ENCODE results near the gene RUFY3. TPM values are rescaled to one million over a fixed set of nuclear protein-coding genes. Genes with fewer than 3 reads are reported as not detected.
"Not testable (repeated sequence)": the region's sequence is repeated elsewhere in the genome, so short reads cannot be mapped to it uniquely, and the experiment has no call there.

The RUFY3 gene
- total RNA-seq, 2 donors from 2014 or later: 75.1 to 91.2 TPM

- Histone ChIP-seq H3K27me3 (ENCODE audit: control insufficient read depth, insufficient read depth, low read length, poor library complexity, severe bottlenecking) (no peaks in the 10 kb centered on the region), H3K27ac (ENCODE audit: low read depth, low read length) (no peak overlapping the region), H3K9me3 (ENCODE audit: control insufficient read depth, low read length) (no peaks in the 10 kb centered on the region), H3K36me3 (ENCODE audit: control insufficient read depth, insufficient read depth, low read length) (no peaks in the 10 kb centered on the region), H3K9ac (ENCODE audit: extremely low read depth, low read length, poor library complexity, severe bottlenecking) (no peak overlapping the region), H3K4me3 (ENCODE audit: low read length) (no peak overlapping the region), H3K4me1 (ENCODE audit: control insufficient read depth, insufficient read depth, low read length) (no peaks in the 10 kb centered on the region)
- 80 to 95% methylated on average over 1 to 5 of the region's 5 CpGs for WGBS, 2 experiments (ENCODE audit: insufficient coverage in 1 of 2, insufficient read length in 1 of 2)
- peaks cover 5% of the 10 kb centered on the region for H3K4me1 Mint-ChIP-seq
- H3K27me3 Mint-ChIP-seq (ENCODE audit: insufficient read depth): no peaks in the 10 kb centered on the region
- TF ChIP-seq CTCF (conservative IDR thresholded peaks at IDR 0.05): no peak
- no peaks in the 10 kb centered on the region for H3K9me3 Mint-ChIP-seq
- no peaks in the 10 kb centered on the region for H3K36me3 Mint-ChIP-seq (ENCODE audit: low read depth)
- H3K27ac Mint-ChIP-seq: no peak overlapping the region
- no peak for DNase-seq
- H3K4me3 Mint-ChIP-seq: no peak overlapping the region
Observed at GRCh38 chr4:70700712-70701111, 21.1 kb upstream of the RUFY3 start.

- Histone ChIP-seq H3K27ac (ENCODE audit: low read depth, low read length) (no peak overlapping the region), H3K9me3 (ENCODE audit: control insufficient read depth, low read length) (no peaks in the 10 kb centered on the region), H3K9ac (ENCODE audit: extremely low read depth, low read length, poor library complexity, severe bottlenecking) (no peak overlapping the region), H3K27me3 (ENCODE audit: control insufficient read depth, insufficient read depth, low read length, poor library complexity, severe bottlenecking) (no peaks in the 10 kb centered on the region), H3K36me3 (ENCODE audit: control insufficient read depth, insufficient read depth, low read length) (no peaks in the 10 kb centered on the region), H3K4me3 (ENCODE audit: low read length) (no peak overlapping the region), H3K4me1 (ENCODE audit: control insufficient read depth, insufficient read depth, low read length) (no peaks in the 10 kb centered on the region)
- no peak overlapping the region for H3K27ac Mint-ChIP-seq
- no peak for TF ChIP-seq CTCF (conservative IDR thresholded peaks at IDR 0.05)
- no peaks in the 10 kb centered on the region for H3K9me3 Mint-ChIP-seq
- DNase-seq: no peak
- H3K4me3 Mint-ChIP-seq: no peak overlapping the region
- no peaks in the 10 kb centered on the region for H3K36me3 Mint-ChIP-seq (ENCODE audit: low read depth)
- peaks cover 10% of the 10 kb centered on the region for H3K4me1 Mint-ChIP-seq
- 85 to 100% methylated on average over 1 of the region's 1 CpG for WGBS, 2 experiments (ENCODE audit: insufficient coverage in 1 of 2, insufficient read length in 1 of 2)
- no peaks in the 10 kb centered on the region for H3K27me3 Mint-ChIP-seq (ENCODE audit: insufficient read depth)
Observed at GRCh38 chr4:70701271-70701670, 20.5 kb upstream of the RUFY3 start.

- peaks cover 14% of the 10 kb centered on the region for H3K4me1 Mint-ChIP-seq
- H3K9me3 Mint-ChIP-seq; H3K9ac ChIP-seq (ENCODE audit: extremely low read depth, low read length, poor library complexity, severe bottlenecking); H3K27me3 ChIP-seq (ENCODE audit: control insufficient read depth, insufficient read depth, low read length, poor library complexity, severe bottlenecking); H3K9me3 ChIP-seq (ENCODE audit: control insufficient read depth, low read length); H3K27me3 Mint-ChIP-seq (ENCODE audit: insufficient read depth); H3K36me3 Mint-ChIP-seq (ENCODE audit: low read depth); H3K36me3 ChIP-seq (ENCODE audit: control insufficient read depth, insufficient read depth, low read length); H3K27ac Mint-ChIP-seq; H3K4me1 ChIP-seq (ENCODE audit: control insufficient read depth, insufficient read depth, low read length); H3K4me3 Mint-ChIP-seq; H3K4me3 ChIP-seq (ENCODE audit: low read length); H3K27ac ChIP-seq (ENCODE audit: low read depth, low read length); DNase-seq: not testable (repeated sequence)
- 94% methylated on average over 2 of the region's 2 CpGs; no CpG with 5 or more reads in 1 of the 2 experiments for WGBS, 2 experiments (ENCODE audit: insufficient coverage in 1 of 2, insufficient read length in 1 of 2)
Observed at GRCh38 chr4:70702592-70702991, 19.2 kb upstream of the RUFY3 start.

GRCh38 chr4:70703619-70704214 lies 18.0 kb upstream of the RUFY3 start:
- H3K27ac ChIP-seq (ENCODE audit: low read depth, low read length): peak overlapping the region; percentile 79
- no peaks in the 10 kb centered on the region for H3K27me3 Mint-ChIP-seq (ENCODE audit: insufficient read depth)
- DNase-seq: no peak
- no peak for TF ChIP-seq CTCF (conservative IDR thresholded peaks at IDR 0.05)
- H3K27ac Mint-ChIP-seq: peak overlapping the region; percentile 96
- H3K4me3 Mint-ChIP-seq: peak overlapping the region; percentile 76
- H3K36me3 ChIP-seq (ENCODE audit: control insufficient read depth, insufficient read depth, low read length): no peaks in the 10 kb centered on the region
- H3K9me3 Mint-ChIP-seq: no peaks in the 10 kb centered on the region
- no peaks in the 10 kb centered on the region for H3K4me1 ChIP-seq (ENCODE audit: control insufficient read depth, insufficient read depth, low read length)
- peak overlapping the region; percentile 83 for H3K9ac ChIP-seq (ENCODE audit: extremely low read depth, low read length, poor library complexity, severe bottlenecking)
- WGBS, 2 experiments (ENCODE audit: insufficient coverage in 1 of 2, insufficient read length in 1 of 2): 7 to 20% methylated on average over 10 of the region's 11 CpGs
- no peaks in the 10 kb centered on the region for H3K9me3 ChIP-seq (ENCODE audit: control insufficient read depth, low read length)
- H3K36me3 Mint-ChIP-seq (ENCODE audit: low read depth): no peaks in the 10 kb centered on the region
- peaks cover 14% of the 10 kb centered on the region for H3K4me1 Mint-ChIP-seq
- H3K27me3 ChIP-seq (ENCODE audit: control insufficient read depth, insufficient read depth, low read length, poor library complexity, severe bottlenecking): no peaks in the 10 kb centered on the region
- peak overlapping the region; percentile 85 for H3K4me3 ChIP-seq (ENCODE audit: low read length)
